Measurements from ENCODE around the gene GNB1.
"Not testable (repeated sequence)": the region's sequence is repeated elsewhere in the genome, so short reads cannot be mapped to it uniquely, and the experiment has no call there.

Gene GNB1

DNA sequence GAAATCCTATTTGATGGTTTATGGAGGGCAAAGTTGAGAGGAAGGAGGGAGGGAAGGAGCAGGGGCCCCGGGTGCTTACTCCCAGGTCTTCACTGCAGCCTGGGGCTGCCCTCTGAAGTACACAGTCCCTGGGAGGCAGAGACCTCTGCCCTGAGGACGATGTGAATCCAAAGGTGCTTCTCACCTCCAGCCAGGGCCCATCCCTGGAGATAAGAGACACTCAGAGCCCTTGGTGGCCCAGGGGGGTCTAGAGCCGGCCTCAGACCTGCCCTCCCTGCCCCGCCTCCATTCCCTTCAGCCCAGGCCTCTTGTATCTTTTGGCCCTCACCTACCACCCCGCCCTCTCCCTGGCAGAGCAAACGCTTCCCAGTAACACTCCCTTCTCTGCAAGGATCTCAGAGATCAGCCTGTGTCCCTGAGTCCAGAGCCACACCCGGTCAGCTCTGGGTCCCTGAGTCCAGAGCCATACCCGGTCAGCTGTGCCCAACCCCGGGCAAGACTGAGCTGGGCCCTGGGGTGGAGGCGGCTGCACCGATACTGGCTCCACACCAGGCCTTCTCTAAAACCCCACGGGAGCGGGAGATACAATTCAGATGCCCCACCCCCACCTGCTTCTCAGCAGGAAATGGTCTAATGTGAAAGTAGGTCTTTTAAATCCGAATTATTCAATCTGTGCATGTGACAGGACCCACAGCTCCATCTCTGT is 3.6 kb upstream of the GNB1 start:
- in situ Hi-C loops (cut with HindIII; ENCODE audit: low pct_ligation_motif_present, low pct_unique_long_range_greater_than_20kb, low sequenced_read_pairs), result no loop called here
- DNase-seq, result no peak

DNA sequence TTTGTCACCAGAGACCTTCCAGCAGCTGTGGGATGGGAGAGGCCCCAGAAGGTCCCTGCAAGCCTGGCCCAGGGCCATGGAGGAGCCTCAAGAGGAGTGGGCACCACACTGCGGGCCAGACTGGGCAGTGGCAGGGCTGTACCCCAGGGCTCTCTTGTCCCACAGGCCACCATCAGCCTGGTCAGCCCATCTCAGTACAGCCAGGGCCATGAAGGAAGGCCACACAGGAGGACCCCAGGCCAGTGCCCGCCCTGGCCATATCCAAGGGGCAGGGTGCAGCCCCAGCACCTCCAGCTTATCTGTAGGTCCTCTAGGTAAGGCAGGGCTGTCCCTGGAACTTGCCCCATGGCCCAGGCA is 3.1 kb upstream of the GNB1 start:
- in situ Hi-C loops (cut with HindIII; ENCODE audit: low pct_ligation_motif_present, low pct_unique_long_range_greater_than_20kb, low sequenced_read_pairs), result no loop called here
- DNase-seq, result no peak

DNA sequence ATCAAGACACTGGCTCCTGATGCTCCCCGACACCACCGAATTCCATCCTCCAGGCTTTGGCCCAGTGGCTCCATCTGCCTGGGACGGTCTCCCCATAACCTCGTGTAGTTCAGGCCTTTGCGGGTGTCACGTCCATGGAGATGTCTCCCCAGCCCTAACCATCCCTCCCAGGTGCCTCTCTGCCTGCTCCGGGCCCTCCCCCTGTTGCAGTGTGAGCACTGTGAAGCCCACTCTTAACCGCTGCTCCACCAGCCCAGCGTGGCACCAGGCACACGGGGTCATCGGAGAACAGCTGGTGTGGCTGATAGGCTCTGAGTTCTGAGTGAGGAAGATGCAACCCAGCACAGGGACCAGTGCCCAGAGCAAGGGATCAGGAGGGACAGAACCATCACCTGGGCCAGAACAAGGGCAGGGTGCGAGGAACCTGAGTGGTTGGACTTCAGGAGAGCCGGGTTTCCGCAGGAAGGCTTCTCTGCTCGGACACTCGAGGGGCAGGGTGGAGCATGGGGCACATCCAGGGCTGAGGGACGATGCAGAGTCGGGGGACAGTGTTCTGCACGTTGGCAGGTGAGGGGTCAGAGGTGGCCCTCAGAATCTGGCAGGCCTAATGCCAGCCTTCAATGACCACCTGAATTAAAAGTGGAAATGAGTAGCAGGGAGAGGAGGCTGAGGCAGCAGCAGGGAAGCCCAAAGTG is 2.6 kb upstream of the GNB1 start:
- no peak for DNase-seq
- in situ Hi-C loops (cut with HindIII; ENCODE audit: low pct_ligation_motif_present, low pct_unique_long_range_greater_than_20kb, low sequenced_read_pairs), result no loop called here

DNA sequence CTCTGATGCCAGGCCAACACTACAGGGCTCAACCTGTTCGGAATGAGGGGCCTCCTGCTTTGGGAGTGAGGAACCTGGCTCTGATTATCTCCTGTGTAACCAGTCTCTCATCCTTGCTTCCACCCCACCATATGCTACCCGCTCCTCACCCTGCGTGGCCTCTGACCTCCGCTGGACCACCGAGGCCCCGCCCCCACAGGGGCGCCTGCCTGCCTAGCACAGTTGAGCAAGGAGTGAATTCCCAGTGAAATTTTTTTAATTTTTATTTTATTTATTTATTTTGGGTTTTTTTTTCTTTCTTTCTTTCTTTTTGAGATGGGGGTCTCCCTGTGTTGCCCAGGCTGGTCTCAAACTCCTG is 1.9 kb upstream of the GNB1 start:
- no peak for DNase-seq
- in situ Hi-C loops (cut with HindIII; ENCODE audit: low pct_ligation_motif_present, low pct_unique_long_range_greater_than_20kb, low sequenced_read_pairs), result no loop called here

DNA sequence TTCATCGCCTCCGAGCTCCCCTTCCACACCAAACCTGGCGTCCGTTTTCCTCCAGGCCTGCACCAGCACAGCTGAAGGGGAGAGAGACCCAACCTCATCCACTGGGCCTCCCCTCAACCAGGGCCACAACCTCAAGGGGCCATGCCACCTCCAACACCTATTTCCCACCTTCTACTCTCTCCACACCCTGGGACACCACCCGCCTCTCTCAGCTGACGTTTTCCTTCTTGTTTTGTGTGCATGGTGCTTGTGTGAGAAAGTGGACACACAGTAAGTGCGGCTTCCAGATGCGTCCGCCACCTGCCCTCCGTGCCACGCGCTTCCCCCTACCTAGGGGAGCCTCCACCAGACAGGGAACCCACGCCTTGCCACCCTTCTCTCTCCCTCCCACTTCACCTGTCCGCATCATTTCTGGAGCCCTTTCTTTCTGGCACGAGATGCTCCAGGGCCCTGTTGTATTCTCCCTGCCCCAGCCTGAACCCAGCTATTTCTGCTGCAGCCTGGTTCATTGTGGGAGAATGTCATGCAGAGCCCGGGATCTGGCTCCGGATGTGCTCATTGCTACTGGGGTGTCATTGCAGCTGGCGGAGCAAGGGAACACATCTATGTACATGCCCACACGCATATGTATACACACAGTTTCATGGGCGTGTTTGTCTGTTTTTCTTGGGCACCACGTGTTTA is 1.3 kb upstream of the GNB1 start:
- DNase-seq, result no peak
- in situ Hi-C loops (cut with HindIII; ENCODE audit: low pct_ligation_motif_present, low pct_unique_long_range_greater_than_20kb, low sequenced_read_pairs), result no loop called here

DNA sequence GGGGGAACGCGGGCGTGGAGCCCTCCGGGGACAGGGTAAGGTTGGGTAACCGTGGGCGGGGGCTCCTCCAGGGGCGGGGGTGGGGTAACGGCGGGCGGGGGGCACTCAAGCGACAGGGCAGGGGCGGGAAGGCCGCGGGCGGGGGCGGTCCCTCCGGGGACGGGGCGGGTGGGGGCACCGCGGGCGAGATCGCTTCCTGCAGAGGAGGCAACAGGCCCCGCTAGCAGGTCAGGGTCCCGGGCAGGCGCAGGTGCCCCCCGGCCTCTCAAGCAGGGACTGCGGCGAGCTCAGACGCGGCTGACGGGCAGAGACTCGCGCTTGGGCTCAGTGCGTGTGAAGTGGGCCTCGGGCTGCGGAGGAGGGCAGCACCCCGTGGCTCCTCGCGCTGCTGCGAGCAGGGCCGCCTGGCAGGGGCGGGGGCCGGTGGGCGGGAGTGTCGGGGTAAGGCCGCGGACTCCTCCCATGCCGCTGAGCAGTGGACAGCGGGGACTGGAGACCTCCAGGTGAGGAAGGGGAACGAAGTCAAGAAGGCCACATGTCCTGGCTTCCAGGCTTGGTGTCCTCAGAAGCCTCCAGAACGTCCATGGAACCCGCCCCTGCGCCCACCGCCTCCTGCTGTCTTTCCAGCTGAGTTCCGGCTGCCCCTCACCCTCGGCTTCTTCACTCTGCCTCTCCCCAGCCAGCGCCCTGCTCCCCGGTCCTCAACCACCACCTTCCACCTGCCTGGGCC is 627 bp upstream of the GNB1 start:
- in situ Hi-C loops (cut with HindIII; ENCODE audit: low pct_ligation_motif_present, low pct_unique_long_range_greater_than_20kb, low sequenced_read_pairs), result no loop called here
- DNase-seq, result peak; percentile 65

DNA sequence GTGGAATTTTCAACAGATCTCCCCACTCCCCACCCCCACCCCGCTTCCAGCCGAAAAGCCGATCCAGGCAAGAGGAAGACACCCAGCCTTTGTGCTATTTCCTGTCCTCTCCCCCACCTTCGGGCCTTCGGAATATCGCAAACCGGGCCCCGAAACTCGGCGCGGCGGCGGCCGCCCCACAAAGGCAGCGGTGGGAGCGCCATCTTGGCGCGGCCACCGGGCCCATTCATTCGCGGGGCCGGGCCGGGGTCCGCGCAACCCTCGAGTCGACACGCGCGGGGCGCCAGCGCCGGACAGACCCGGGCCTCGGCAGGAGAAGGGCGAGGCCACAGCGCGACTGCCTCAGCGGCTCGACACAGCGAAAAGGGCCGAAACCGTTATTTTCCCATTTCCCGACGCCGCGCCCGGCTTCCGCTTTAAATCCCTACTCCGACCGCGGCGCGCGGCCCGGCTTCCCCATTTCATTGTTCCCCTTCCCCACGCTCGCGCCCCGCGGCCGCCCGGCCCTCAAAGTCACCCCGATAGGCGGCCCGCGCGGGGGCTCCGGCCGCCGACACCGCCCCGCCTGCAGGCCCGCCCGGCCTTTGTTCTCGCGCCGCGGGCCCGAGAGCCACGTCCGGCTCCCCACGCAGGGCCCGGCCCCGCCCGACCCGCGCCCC is 911 bp downstream of the GNB1 start:
- in situ Hi-C loops (cut with HindIII; ENCODE audit: low pct_ligation_motif_present, low pct_unique_long_range_greater_than_20kb, low sequenced_read_pairs), result loop anchor here (10.0 kb wide), 1 partner anchor 65 kb away; no protein-coding TSS in a partner anchor
- peak; percentile 39 for DNase-seq

DNA sequence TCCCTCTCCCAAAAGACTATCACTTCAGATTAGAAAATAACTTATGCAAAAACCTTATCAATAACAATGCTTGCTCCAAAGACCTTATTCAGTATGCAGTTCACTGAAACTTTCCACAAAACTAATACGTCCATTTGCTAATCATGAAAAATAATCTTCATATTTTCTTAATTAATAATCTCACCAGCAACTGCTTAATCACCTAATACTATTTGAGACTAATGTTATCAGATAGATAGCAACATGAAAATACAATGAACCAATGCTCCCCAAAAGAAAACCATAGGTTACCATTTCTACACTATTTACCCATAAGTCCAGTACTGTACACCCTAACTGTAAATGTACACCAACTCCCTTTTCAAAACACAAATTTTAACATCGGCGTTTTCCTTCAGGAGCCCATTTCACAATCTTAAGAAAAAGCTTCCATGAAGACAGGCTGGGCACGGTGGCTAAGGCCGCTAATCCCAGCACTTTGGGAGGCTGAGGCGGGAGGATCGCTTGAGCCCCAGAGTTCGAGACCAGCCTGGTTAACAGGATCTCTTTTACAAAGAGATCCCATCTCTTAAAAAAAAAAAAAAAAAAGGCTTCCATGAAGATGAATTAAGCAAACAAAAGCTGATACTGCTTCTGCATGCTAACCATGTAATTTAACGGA is 1.7 kb downstream of the GNB1 start:
- in situ Hi-C loops (cut with HindIII; ENCODE audit: low pct_ligation_motif_present, low pct_unique_long_range_greater_than_20kb, low sequenced_read_pairs), result loop anchor here (10.0 kb wide), 1 partner anchor 64 kb away; no protein-coding TSS in a partner anchor
- DNase-seq, result no peak

DNA sequence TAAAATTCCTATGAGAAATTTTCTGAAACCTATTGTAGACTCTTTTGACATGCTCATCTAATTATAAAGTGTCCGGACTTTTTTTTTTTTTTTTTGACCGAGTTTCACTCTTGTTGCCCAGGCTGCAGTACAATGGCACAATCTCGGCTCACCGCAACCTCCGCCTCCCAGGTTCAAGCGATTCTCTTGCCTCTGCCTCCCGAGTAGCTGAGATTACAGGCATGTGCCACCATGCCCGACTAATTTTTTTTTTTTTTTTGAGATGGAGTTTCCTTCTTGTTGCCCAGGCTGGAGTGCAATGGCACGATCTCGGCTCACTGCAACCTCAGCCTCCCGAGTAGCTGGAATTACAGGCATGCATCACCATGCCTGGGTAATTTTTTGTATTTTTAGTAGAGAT is 7.0 kb downstream of the GNB1 start:
- not testable (repeated sequence) for DNase-seq
- in situ Hi-C loops (cut with HindIII; ENCODE audit: low pct_ligation_motif_present, low pct_unique_long_range_greater_than_20kb, low sequenced_read_pairs), result loop anchor here (10.0 kb wide), 1 partner anchor 59 kb away; no protein-coding TSS in a partner anchor

DNA sequence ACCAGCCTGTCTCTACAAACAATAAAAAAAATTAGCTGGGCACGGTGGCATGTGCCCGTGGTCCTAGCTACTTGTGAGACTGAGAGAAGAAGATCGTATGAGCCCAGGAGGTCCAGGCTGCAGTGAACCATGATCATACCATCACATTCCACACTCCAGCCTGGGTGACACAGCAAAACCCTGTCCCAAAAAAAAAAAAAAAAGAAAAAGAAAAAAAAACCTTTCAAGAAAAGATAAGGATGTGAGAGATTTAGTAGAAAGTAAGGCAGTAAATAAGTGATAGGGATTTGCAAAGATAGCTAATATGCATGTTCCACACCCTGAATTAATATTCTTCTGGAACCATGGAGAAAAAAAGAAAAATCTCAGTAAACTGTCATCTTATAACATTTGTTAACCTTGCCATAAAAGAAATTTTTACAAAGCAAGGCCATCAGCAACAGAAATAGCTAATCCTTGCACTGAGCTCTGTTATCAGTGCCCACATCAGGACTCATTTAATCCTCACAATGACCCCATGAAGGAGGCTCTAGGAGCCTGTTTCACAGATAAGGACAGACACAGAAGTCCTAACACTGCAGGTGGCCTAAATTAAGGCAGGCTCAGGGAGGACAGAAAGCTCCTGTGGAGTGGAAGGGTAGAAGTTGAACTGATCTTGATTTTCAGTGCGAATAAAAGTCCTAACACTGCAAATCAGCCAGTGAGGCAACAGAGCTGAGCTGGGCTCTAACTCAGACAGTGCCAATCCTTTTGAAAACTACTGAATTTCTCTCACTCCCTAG is 7.6 kb downstream of the GNB1 start:
- in situ Hi-C loops (cut with HindIII; ENCODE audit: low pct_ligation_motif_present, low pct_unique_long_range_greater_than_20kb, low sequenced_read_pairs), result loop anchor here (10.0 kb wide), 1 partner anchor 58 kb away; no protein-coding TSS in a partner anchor
- DNase-seq, result peak; percentile 25

DNA sequence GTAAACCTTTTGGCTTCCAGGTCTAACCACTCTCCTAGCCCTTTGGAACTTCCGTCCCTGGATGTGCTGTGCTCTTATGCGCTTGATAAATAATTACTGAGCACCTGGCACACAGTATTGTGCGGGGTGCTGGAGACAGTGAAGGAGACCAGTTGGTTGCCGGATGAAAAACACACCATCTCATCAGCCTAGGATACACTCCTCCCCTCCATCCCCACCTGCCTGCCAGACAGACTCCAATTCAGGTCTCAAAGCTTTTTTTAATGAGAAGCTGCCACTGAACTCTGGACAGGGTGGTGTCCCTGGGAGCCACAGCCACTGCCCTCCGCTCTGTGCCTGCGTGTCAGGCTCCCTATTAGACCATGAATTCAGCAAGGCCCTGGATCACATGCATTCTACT is 9.2 kb downstream of the GNB1 start:
- in situ Hi-C loops (cut with HindIII; ENCODE audit: low pct_ligation_motif_present, low pct_unique_long_range_greater_than_20kb, low sequenced_read_pairs), result loop anchor here (10.0 kb wide), 1 partner anchor 57 kb away; no protein-coding TSS in a partner anchor
- DNase-seq, result no peak

DNA sequence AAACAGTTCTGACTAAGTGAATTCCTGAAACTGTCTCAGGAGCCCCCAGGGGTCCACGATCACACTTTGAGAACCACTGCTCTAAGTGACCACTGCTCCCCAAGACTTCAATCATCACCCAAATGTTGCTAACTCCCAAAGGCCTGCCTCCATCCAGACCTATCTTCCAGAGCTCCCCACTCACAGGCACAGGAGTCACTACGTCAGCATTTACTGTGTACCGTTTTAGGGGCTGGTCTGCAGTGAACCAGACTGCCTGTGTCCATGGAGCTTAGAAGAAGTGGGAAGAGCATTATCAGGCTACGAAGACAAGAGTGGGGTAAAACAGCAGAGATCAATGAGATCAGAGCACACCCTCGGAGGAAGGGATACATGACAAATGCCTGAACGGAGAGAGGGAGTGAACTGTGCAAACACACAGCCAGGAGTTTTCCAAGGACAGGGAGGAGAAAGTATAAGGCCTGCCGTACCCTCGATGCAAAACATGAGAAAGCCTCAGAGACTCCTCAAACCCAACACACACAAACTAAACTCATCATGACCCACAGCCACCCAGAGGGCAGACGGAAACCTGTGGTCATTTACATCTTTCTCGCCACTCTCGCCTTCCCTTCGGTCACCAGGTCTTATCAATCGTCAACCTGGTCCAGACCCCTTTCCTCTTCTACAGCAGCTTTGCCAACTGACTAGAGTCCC is 10.1 kb downstream of the GNB1 start:
- no peak for DNase-seq
- in situ Hi-C loops (cut with HindIII; ENCODE audit: low pct_ligation_motif_present, low pct_unique_long_range_greater_than_20kb, low sequenced_read_pairs), result loop anchor here (10.0 kb wide), 1 partner anchor 56 kb away; no protein-coding TSS in a partner anchor

DNA sequence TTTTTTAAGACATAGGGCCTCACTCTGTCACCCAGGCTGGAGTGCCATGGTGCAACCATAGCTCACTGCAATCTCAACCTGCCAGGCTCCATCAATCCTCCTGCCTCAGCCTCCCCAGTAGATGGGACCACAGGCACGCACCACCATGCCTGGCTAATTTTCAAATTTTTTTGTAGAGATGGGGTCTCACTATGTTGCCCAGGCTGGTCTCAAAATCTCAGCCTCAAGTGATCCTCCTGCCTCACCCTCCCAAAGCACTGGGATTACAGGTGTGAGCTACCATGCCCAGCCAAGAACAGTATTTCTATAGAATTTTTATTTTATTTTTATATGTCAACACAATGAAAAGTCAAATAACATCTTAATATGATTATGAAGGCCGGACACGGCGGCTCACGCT is 10.9 kb downstream of the GNB1 start:
- in situ Hi-C loops (cut with HindIII; ENCODE audit: low pct_ligation_motif_present, low pct_unique_long_range_greater_than_20kb, low sequenced_read_pairs), result loop anchor here (10.0 kb wide), 1 partner anchor 55 kb away; no protein-coding TSS in a partner anchor
- DNase-seq, result no peak

DNA sequence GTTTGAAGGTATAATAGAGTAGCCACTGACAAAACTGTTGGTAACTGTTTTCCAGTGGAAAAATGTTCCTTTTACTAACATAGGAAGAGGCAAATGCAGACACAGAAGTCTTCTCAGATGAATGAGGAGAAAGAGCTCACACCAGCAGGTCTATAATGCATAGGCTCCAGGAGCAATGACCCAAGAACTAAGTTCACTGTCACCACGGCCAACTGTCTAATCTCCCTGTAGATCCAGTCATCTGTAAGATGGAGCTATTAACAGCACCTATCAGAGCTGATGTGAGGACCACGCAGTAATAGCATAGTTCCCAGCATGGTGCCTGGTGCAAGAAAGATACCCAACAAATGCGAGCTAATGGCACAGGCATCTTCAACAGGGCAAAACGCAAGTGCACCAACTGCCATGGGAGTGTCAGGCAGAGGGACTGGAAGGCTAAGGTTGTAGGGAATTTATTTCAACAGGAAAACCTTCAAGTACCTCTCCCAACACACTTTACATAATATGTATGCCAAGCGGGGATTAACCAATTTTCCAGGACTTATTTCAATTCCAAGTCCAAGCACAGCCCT is 12.9 kb downstream of the GNB1 start:
- no peak for DNase-seq
- in situ Hi-C loops (cut with HindIII; ENCODE audit: low pct_ligation_motif_present, low pct_unique_long_range_greater_than_20kb, low sequenced_read_pairs), result no loop called here

DNA sequence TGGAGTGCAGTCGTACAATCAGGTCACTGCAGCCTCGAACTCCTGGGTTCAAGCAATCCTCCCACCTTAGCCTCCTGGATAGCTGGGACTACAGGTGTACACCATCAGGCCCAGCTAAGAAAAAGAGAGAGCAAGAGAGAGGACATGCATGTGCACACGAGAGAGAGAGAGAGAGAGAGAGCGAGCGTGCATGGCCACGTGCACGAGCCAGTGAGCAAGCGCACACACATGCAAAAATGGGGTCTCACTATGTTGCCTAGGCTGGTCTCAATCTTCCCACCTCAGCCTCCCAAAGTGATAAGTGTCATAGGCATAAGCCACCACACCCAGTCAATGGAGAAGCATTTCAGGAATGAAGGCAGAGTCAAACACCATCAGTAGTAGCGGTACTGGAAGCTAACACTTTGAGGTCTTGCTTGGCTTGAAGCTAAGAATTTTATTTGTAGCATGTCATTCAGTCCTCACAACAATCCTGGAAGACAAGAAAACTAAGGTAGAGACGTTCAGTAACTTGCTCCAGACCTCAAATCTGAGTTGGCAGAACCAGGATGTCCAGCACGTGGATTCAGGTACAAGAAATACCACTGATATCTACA is 14.5 kb downstream of the GNB1 start:
- DNase-seq, result no peak
- in situ Hi-C loops (cut with HindIII; ENCODE audit: low pct_ligation_motif_present, low pct_unique_long_range_greater_than_20kb, low sequenced_read_pairs), result no loop called here

DNA sequence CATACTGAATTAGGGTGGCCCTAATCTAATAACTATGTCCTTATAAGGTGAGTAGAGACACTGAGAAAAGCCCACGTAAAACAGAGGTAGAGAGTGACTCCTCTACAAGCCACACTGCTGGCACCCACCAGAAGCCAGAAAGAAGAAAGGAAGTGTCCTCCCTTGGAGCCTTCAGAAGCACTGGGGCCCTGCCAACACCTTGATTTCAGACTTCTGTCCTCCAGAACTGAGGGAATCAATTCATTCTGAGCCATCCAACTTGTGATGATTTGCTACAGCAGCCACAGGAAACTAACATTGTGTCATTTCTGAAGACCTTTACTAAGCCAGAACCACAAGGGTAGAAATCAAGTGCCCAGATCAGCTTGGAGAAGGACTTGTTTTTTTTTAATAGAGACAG is 15.0 kb downstream of the GNB1 start:
- DNase-seq, result no peak
- in situ Hi-C loops (cut with HindIII; ENCODE audit: low pct_ligation_motif_present, low pct_unique_long_range_greater_than_20kb, low sequenced_read_pairs), result no loop called here

Data from ACHN (cell line).